ENCODE results near the gene ZAP70. TPM values are rescaled to one million over a fixed set of nuclear protein-coding genes. Genes with fewer than 3 reads are reported as not detected.

Gene ZAP70
- total and polyA plus RNA-seq, 2 donors (not counting 1 experiment from before 2014, with no cell fraction given) = 3.4 to 20.5 TPM

GRCh38 chr2:97737421-97738178 lies 24.2 kb downstream of the ZAP70 start:
- Histone ChIP-seq H3K4me2 (replicated peaks; ENCODE audit: low read depth, low read length, poor library complexity, severe bottlenecking) (no peak overlapping the region), H3K79me2 (ENCODE audit: control insufficient read depth, insufficient read depth, low read length) (no peaks in the 10 kb centered on the region), H2AFZ (ENCODE audit: insufficient read depth, low read depth, low read length, poor library complexity, severe bottlenecking) (no peak overlapping the region), H3K27ac (ENCODE audit: low read length in 2 of 2) (no peak overlapping the region), H3K9me3 (ENCODE audit: control extremely low read depth in 1 of 3, control insufficient read depth in 2 of 3, insufficient read depth in 1 of 3, low read length in 2 of 3) (no peaks in the 10 kb centered on the region), H3K4me1 (ENCODE audit: control insufficient read depth in 2 of 2, insufficient read depth in 2 of 2, low read length in 2 of 2) (peaks cover 4 to 6% of the 10 kb centered on the region in 2 donors), H3K27me3 (replicated peaks in 1 of 4; ENCODE audit: control extremely low read depth in 1 of 4, control insufficient read depth in 3 of 4, insufficient read depth in 4 of 4, low read length in 3 of 4) (no peaks in the 10 kb centered on the region), H4K20me1 (ENCODE audit: control insufficient read depth, insufficient read depth, low read length, poor library complexity, severe bottlenecking) (no peaks in the 10 kb centered on the region), H3K4me3 (ENCODE audit: control extremely low read depth in 1 of 5, extremely low read depth in 1 of 5, insufficient read depth in 1 of 5, low read depth in 2 of 5, low read length in 4 of 5) (no peak overlapping the region), H3K9ac (ENCODE audit: low read length) (no peak overlapping the region), H3K36me3 (replicated peaks in 1 of 2; ENCODE audit: control extremely low read depth in 1 of 2, control insufficient read depth in 1 of 2, extremely low read depth in 1 of 2, insufficient read depth in 2 of 2, low read length in 1 of 2) (no peaks in the 10 kb centered on the region)
- Mint-ChIP-seq H3K27ac (no peak overlapping the region), H3K27me3 (peaks cover 4% of the 10 kb centered on the region), H3K4me1 (peaks cover 14% of the 10 kb centered on the region), H3K4me3 (no peak overlapping the region), H3K9me3 (ENCODE audit: insufficient read depth) (no peaks in the 10 kb centered on the region)
- TF ChIP-seq EZH2 (IDR thresholded peaks at IDR 0.05; ENCODE audit: borderline replicate concordance, insufficient read depth, low read depth, low read length, poor library complexity, severe bottlenecking) = no peak
- TF ChIP-seq CTCF (IDR thresholded peaks at IDR 0.05) = no peak
- DNase-seq = no peak
- intact Hi-C loops (cut with micrococcal nuclease) = no loop called here
- no peak for ATAC-seq (ENCODE audit: low read depth)
- ChIA-PET POLR2A (no interaction called here), CTCF (interaction anchor here (1.5 kb wide), 1 partner anchor 10 kb away, joined by 3 read pairs; no protein-coding TSS in a partner anchor)
- WGBS (ENCODE audit: insufficient coverage) = 96% methylated on average over 26 of the region's 32 CpGs
